Karpas-422 (cell line): ENCODE data around the gene SEC61A2. TPM values are rescaled to one million over a fixed set of nuclear protein-coding genes. Genes with fewer than 3 reads are reported as not detected.

Experiments used
- DNase-seq: peaks from one replicate; pipeline ENCODE4 v3.0.0-alpha.2; 2015
- H2AFZ ChIP-seq: fragments of 200-600 bp; sonication (generic); 2 replicates; pipeline ENCODE4 v1.6.1; 2014; ENCODE audit warnings: antibody characterized with exemption, low read length, mixed read lengths
- H3K27ac ChIP-seq: fragments of 200-600 bp; sonication (generic); 2 replicates; pipeline ENCODE4 v1.5.1; 2014; ENCODE audit warnings: mild to moderate bottlenecking, low read length, moderate library complexity
- H3K27me3 ChIP-seq: fragments of 200-600 bp; sonication (generic); 2 replicates; pipeline ENCODE4 v1.6.1; 2014; ENCODE audit warnings: low read length, mixed read lengths
- H3K36me3 ChIP-seq: fragments of 200-600 bp; sonication (generic); 2 replicates; pipeline ENCODE4 v1.6.1; 2014; ENCODE audit warnings: low read length, mixed read lengths; ENCODE audit not compliant: insufficient read depth
- H3K4me1 ChIP-seq: fragments of 200-600 bp; sonication (generic); 2 replicates; pipeline ENCODE4 v1.6.1; 2014; ENCODE audit warnings: mild to moderate bottlenecking, low read length, mixed read lengths
- H3K4me2 ChIP-seq: fragments of 200-600 bp; sonication (generic); 2 replicates; pipeline ENCODE4 v1.6.1; 2014; ENCODE audit warnings: low read length, low read depth, mild to moderate bottlenecking; ENCODE audit not compliant: poor library complexity, severe bottlenecking
- H3K4me3 ChIP-seq: fragments of 200-600 bp; sonication (generic); 2 replicates; pipeline ENCODE4 v1.5.1; 2014; ENCODE audit warnings: mild to moderate bottlenecking, antibody characterized with exemption, low read length, mixed read lengths
- H3K79me2 ChIP-seq: fragments of 200-600 bp; sonication (generic); 2 replicates; pipeline ENCODE4 v1.6.1; 2014; ENCODE audit warnings: mild to moderate bottlenecking, low read length, mixed read lengths
- H3K9ac ChIP-seq: fragments of 200-600 bp; sonication (generic); 2 replicates; pipeline ENCODE4 v1.6.0; 2014; ENCODE audit warnings: low read length
- H3K9me2 ChIP-seq: fragments of 200-600 bp; sonication (generic), shearing (Covaris generic); replicated peaks from 2 replicates; pipeline ENCODE4 v1.6.0; 2014; ENCODE audit warnings: mild to moderate bottlenecking, low read length, moderate library complexity; ENCODE audit not compliant: insufficient read depth
- H3K9me3 ChIP-seq: fragments of 300-700, 200-600 bp; sonication (generic); 2 replicates; pipeline ENCODE4 v1.6.1; 2014; ENCODE audit warnings: low read length, mixed read lengths
- H4K20me1 ChIP-seq: fragments of 200-600 bp; sonication (generic); 2 replicates; pipeline ENCODE4 v1.6.1; 2014; ENCODE audit warnings: mild to moderate bottlenecking, antibody characterized with exemption, low read length, low read depth; ENCODE audit not compliant: insufficient read depth
- total RNA-seq: library from RNA; depleted of rRNA; stranded (reverse); fragments of >200 nt; shearing (Covaris generic); gene quantifications from 2 replicates; pipeline ENCODE4 v1.2.3, GENCODE V29; 2014; ENCODE audit warnings: low replicate concordance

SEC61A2 gene
- total RNA-seq, 1 experiment from 2014 or later: 17.7 TPM

GRCh38 chr10:12103802-12104201 is 25.7 kb upstream of the SEC61A2 start:
- Histone ChIP-seq H3K9me2 (no peaks in the 10 kb centered on the region), H2AFZ (no peak overlapping the region), H3K4me1 (no peaks in the 10 kb centered on the region), H3K36me3 (peaks cover 14% of the 10 kb centered on the region), H3K4me3 (no peak overlapping the region), H3K27ac (no peak overlapping the region), H3K4me2 (no peak overlapping the region), H3K9me3 (no peaks in the 10 kb centered on the region), H3K27me3 (no peaks in the 10 kb centered on the region), H3K9ac (no peak overlapping the region), H4K20me1 (no peaks in the 10 kb centered on the region), H3K79me2 (no peaks in the 10 kb centered on the region)
- DNase-seq: no peak

- no peaks in the 10 kb centered on the region for H3K79me2 ChIP-seq
- no peak overlapping the region for H3K9ac ChIP-seq
- DNase-seq: no peak
- H4K20me1 ChIP-seq: no peaks in the 10 kb centered on the region
- no peaks in the 10 kb centered on the region for H3K9me2 ChIP-seq
- no peaks in the 10 kb centered on the region for H3K27me3 ChIP-seq
- no peaks in the 10 kb centered on the region for H3K4me1 ChIP-seq
- H2AFZ ChIP-seq: no peak overlapping the region
- H3K4me3 ChIP-seq: no peak overlapping the region
- no peaks in the 10 kb centered on the region; the same call in 1 of the 2 replicates for H3K36me3 ChIP-seq
- H3K27ac ChIP-seq: no peak overlapping the region
- no peak overlapping the region for H3K4me2 ChIP-seq
- no peaks in the 10 kb centered on the region for H3K9me3 ChIP-seq
Measured at GRCh38 chr10:12107781-12108180, 21.7 kb upstream of the SEC61A2 start.

GRCh38 chr10:12109286-12109685 is 20.2 kb upstream of the SEC61A2 start:
- no peak for DNase-seq
- H3K9me2 ChIP-seq: no peaks in the 10 kb centered on the region
- H3K9me3 ChIP-seq: no peaks in the 10 kb centered on the region
- H3K27me3 ChIP-seq: no peaks in the 10 kb centered on the region
- H3K36me3 ChIP-seq: peaks cover 4% of the 10 kb centered on the region; the same call in 1 of the 2 replicates
- H2AFZ ChIP-seq: no peak overlapping the region
- H3K9ac ChIP-seq: no peak overlapping the region
- no peak overlapping the region for H3K4me3 ChIP-seq
- H3K27ac ChIP-seq: no peak overlapping the region
- H3K79me2 ChIP-seq: no peaks in the 10 kb centered on the region
- H3K4me1 ChIP-seq: no peaks in the 10 kb centered on the region
- no peak overlapping the region for H3K4me2 ChIP-seq
- no peaks in the 10 kb centered on the region for H4K20me1 ChIP-seq

- H4K20me1 ChIP-seq: no peaks in the 10 kb centered on the region
- no peaks in the 10 kb centered on the region for H3K27me3 ChIP-seq
- no peak for DNase-seq
- no peak overlapping the region for H3K9ac ChIP-seq
- H3K4me2 ChIP-seq: no peak overlapping the region
- no peak overlapping the region for H3K4me3 ChIP-seq
- peaks cover 4% of the 10 kb centered on the region; the same call in 1 of the 2 replicates for H3K36me3 ChIP-seq
- no peaks in the 10 kb centered on the region for H3K9me2 ChIP-seq
- no peaks in the 10 kb centered on the region for H3K79me2 ChIP-seq
- no peak overlapping the region for H3K27ac ChIP-seq
- H2AFZ ChIP-seq: no peak overlapping the region
- no peaks in the 10 kb centered on the region for H3K9me3 ChIP-seq
- H3K4me1 ChIP-seq: no peaks in the 10 kb centered on the region
Measured at GRCh38 chr10:12111528-12111927, 17.9 kb upstream of the SEC61A2 start.

GRCh38 chr10:12113627-12114026 is 15.8 kb upstream of the SEC61A2 start:
- no peak overlapping the region for H2AFZ ChIP-seq
- no peaks in the 10 kb centered on the region for H3K4me1 ChIP-seq
- no peaks in the 10 kb centered on the region for H3K27me3 ChIP-seq
- no peak for DNase-seq
- no peaks in the 10 kb centered on the region for H3K9me2 ChIP-seq
- no peaks in the 10 kb centered on the region for H3K9me3 ChIP-seq
- peaks cover 8% of the 10 kb centered on the region for H3K36me3 ChIP-seq
- H3K79me2 ChIP-seq: no peaks in the 10 kb centered on the region
- no peak overlapping the region for H3K4me2 ChIP-seq
- no peak overlapping the region for H3K9ac ChIP-seq
- no peak overlapping the region for H3K4me3 ChIP-seq
- no peak overlapping the region for H3K27ac ChIP-seq
- no peaks in the 10 kb centered on the region for H4K20me1 ChIP-seq

GRCh38 chr10:12121673-12122072 is 7.8 kb upstream of the SEC61A2 start:
- H3K9ac ChIP-seq: no peak overlapping the region
- H3K27me3 ChIP-seq: no peaks in the 10 kb centered on the region
- H3K9me2 ChIP-seq: no peaks in the 10 kb centered on the region
- H3K27ac ChIP-seq: no peak overlapping the region
- H2AFZ ChIP-seq: no peak overlapping the region
- no peaks in the 10 kb centered on the region for H3K79me2 ChIP-seq
- H3K4me3 ChIP-seq: no peak overlapping the region
- DNase-seq: no peak
- no peaks in the 10 kb centered on the region for H3K4me1 ChIP-seq
- H4K20me1 ChIP-seq: no peaks in the 10 kb centered on the region
- H3K4me2 ChIP-seq: no peak overlapping the region
- peaks cover 10% of the 10 kb centered on the region for H3K36me3 ChIP-seq
- no peaks in the 10 kb centered on the region for H3K9me3 ChIP-seq

- Histone ChIP-seq H2AFZ (peak overlapping the region; percentile 93), H3K36me3 (peaks cover 4% of the 10 kb centered on the region; the same call in 1 of the 2 replicates), H3K27ac (peak overlapping the region; percentile 11; the same call in 1 of the 2 replicates), H3K27me3 (no peaks in the 10 kb centered on the region), H3K4me3 (peak overlapping the region; percentile 90), H3K9ac (peak overlapping the region; percentile 91), H3K79me2 (peaks cover 35% of the 10 kb centered on the region), H3K9me3 (no peaks in the 10 kb centered on the region), H3K4me1 (peaks cover 8% of the 10 kb centered on the region), H3K4me2 (peak overlapping the region; percentile 90), H4K20me1 (no peaks in the 10 kb centered on the region), H3K9me2 (no peaks in the 10 kb centered on the region)
- peak; percentile 89 for DNase-seq
Measured at GRCh38 chr10:12130237-12130872, 878 bp downstream of the SEC61A2 start.

GRCh38 chr10:12135631-12136030 is 6.2 kb downstream of the SEC61A2 start:
- H4K20me1 ChIP-seq: no peaks in the 10 kb centered on the region
- H3K27ac ChIP-seq: no peak overlapping the region
- no peak for DNase-seq
- H3K4me1 ChIP-seq: peaks cover 4% of the 10 kb centered on the region
- H2AFZ ChIP-seq: no peak overlapping the region
- no peaks in the 10 kb centered on the region for H3K9me2 ChIP-seq
- H3K79me2 ChIP-seq: peaks cover 29% of the 10 kb centered on the region
- no peak overlapping the region for H3K9ac ChIP-seq
- H3K4me2 ChIP-seq: no peak overlapping the region
- peaks cover 25% of the 10 kb centered on the region for H3K36me3 ChIP-seq
- no peaks in the 10 kb centered on the region for H3K27me3 ChIP-seq
- no peaks in the 10 kb centered on the region for H3K9me3 ChIP-seq
- H3K4me3 ChIP-seq: no peak overlapping the region
